GM21737 (cell line): Measurements from ENCODE around the gene C16orf95.

Source experiments
- ATAC-seq: cut with Tn5 transposase; IDR thresholded peaks from one replicate; pipeline ENCODE4 v1.9.1; 2021; ENCODE audit warnings: mild to moderate bottlenecking, moderate library complexity; ENCODE audit not compliant: unreplicated experiment

The C16orf95 gene

GRCh38 chr16:87333581-87334331, 16.6 kb upstream of the C16orf95 start:
- ATAC-seq = no peak

DNA sequence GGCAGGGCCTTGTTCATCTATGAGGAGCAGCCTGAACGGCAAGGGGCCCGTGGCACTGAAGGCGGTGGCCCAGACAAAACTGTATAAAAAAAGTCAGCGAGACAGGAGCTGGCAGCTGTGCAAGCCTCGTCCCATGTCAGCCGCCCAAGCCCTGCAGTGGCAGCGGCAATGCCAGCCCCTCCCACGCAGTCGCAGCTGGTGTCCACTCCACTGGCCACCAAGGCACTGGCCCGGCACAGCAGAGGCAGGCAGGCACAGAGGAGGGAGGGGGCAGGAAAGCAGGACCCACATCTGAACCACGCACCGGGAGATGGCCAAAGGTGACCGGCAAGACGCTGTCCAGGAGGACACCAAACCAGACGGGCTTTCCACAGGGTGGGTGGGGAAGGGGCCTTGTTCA, 15.9 kb upstream of the C16orf95 start:
- ATAC-seq = no peak

DNA sequence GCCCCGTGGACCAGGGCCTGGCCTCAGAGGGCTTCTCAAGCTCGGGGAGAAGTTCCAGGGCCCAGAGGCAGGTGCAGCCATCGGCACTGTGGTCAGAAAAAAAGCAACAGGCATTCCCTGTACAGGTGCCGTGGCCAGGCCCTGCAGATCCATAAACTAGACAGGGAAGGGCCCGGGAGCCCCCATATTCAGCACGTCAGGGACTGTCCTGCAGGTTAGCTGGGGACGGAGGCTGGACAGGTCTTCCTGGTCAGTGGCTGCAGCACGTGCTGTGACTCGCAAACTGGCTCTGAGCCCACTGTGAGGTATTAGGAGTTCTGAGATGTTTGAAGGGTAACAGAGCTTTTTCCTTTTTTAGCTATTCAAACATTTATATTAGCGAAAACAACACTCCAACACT, 15.0 kb upstream of the C16orf95 start:
- ATAC-seq = no peak

DNA sequence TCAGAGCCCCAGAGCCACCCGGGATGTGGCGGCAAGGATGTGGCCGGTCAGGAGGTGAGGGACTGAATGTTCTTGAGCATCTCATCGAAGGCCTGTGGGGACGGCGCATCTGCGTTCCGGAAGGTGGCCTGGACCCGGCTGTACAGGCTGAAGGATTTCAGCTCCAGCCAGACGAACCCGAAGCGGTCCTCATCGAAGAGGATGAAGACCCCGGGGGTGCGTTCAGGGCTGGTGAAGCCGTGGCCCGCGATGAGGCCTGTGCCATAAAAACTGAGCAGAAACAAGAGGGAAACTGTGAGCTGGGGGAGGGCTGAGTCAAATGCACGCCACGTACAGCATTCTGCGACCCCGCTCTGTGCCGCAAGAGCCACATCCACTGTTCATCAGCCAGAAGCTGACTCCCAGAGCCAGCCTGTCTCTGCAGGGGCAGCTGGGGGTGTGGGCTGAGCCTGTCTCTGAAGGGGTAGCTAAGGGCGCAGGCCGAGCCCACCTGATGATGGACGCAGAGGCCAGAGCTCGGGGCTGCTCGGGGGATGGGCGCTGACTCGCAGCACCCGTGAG, 14.1 kb upstream of the C16orf95 start:
- ATAC-seq = no peak

GRCh38 chr16:87330646-87331045, 13.5 kb upstream of the C16orf95 start:
- no peak for ATAC-seq

DNA sequence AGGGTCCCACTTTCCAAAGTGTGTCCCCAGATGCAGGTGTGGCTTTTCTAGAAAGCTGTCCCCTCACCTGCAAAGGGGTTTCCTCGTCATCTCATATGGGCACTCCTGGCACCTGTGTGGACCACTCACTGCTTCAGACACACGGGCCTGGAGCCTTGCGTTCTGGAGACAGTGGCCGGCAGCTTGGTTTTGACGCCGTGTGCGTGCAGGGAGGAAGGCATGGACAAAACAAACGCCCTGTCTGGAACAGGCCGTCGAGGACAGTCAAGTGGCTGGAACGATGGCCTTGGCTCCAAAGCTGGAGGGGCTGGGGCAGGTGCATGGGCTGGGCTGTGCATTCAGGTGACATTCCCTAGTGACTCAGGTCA, 13.0 kb upstream of the C16orf95 start:
- ATAC-seq = no peak

DNA sequence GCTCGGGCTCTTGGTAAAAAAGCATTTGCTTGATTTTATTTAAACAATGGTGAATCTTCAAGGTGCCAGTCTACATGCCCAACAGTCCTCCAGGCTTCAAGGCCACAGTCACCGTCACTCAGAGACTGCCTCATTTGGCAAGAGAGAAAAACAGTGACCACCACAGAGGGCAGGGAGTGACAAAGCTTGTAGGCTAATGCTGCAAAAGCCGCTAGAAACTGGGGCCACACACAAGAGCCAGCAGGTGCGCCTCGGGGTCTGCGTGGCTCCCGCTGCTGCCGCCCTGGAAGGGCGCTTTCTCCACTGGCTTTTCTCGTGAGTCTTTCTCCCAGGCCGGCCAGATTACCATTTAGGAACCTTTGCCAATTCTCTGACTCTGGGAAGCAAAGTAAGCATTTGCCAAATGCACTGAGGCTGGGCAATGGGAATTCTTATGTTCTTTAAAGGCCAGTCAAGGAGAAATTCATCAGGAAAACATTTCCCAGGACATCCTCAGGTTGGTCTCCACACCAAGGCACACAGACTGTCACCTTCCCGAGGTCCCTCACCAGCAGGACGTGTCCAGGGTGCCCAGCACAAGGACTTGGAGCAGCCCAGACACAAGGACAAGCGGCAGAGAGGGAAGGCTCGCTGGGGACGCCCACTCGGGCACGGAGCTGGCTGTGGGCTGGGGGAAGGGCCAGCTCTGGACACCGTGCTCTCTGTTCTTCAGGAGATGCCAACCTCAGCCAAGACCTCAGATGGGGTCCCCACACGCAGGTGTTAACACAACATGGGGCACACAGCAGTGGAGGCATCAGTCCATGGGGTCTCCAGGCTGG, 12.5 kb upstream of the C16orf95 start:
- ATAC-seq = no peak

DNA sequence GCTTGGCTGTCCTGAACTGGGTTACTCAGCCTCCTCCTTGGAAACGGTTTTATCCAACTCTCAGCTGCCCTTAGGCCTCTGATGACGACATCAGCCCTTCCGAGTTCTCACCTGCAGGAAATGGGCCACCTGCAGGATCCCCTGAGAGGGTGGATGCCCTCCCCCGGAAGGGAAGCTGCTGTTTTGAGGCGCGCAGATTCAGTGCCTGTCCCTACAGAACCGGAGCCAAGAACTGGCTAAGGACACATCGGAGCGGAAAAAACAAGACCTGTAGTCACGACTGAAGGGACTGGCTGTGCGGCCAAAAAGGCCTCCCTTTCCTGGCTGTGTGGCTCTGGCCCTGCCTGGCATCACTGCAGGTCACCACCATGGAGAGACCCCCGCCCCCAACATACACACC, 11.7 kb upstream of the C16orf95 start:
- no peak for ATAC-seq

- ATAC-seq = no peak
Measured at GRCh38 chr16:87327798-87328495, 10.8 kb upstream of the C16orf95 start.

DNA sequence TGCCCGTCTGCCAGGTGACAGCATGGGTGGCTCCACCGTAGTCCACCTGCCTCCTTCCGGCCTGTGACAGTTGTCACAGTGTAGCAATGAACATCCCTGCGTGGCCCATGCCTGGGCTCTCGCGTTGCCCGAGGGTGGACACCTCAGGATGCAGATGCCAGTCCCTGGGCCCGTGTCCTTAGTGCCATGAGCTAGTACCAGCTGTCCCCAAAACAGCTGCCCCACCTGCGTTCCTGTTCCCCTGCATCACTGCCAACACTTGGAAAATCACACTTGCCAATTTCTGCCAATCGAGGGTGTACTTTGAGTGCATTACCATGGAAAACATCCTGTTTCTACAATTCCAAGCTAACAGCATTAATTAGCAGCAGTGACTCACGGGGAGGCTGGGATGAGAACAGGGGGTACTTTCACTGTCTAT, 9.0 kb upstream of the C16orf95 start:
- ATAC-seq = no peak

GRCh38 chr16:87325423-87325858, 8.2 kb upstream of the C16orf95 start:
- no peak for ATAC-seq

- no peak for ATAC-seq
Measured at GRCh38 chr16:87324411-87325275, 7.5 kb upstream of the C16orf95 start.

- ATAC-seq = no peak
Measured at GRCh38 chr16:87323727-87324410, 6.7 kb upstream of the C16orf95 start.

DNA sequence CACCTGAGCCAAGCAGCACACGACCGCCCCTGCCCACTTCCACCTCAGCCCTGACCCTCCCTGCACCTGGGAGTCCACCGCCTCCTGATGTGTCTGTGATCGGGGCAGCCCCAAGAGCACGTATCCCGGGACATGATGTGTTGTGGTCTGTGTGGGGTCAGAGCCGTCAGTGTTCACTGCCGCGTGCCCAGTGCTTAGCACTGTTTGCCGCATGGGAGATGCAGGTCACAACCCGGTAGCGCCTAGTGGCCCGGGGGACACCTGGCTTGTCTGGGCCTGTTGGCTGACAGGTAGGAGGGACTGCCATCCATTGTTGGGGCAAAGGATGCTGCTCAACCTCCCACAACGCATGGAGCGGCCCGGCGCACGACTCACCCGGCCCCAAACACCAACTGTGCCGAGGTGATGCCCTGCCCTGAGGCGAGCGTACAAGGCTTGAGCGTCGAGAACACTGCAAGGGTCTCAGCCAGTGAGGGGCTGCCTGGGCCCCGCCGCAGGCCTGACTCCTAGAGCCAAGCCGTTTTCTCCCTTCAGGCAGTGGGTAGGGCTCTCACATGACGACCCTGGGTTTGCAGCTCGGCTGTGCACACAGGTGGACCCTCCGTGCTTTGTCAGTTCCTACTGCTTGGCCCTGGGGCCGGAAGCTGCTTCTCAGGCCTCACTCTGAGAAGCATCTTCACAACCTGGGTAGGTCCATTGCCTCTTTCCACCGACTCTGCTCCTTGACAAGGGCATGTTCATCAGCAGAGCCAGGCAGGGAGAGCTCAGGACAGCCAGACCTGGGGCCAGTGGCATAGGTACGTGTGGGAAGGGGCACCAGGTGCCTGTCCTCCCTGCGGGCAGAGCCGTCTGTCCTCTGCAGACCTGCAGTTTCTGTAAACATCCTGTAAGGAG, 5.9 kb upstream of the C16orf95 start:
- ATAC-seq = no peak

DNA sequence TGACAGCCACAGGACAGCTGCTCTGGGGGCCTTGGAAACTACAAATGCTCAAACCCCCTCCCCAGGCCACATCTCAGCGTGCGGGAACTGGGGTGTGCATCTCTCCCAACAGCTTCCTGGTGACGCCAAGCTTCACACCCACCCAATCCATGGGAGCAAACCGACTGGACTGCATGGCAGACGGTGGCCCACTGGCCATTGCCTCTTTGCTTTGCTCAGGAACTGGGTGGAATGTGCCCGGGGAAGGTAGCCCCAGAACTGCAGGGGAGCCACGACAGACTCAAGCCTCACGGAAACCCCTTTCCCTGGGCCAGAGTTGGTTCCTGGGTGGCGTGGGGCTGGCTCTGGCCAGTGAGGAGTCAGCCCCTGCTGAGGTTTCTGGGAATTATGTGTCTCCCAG, 5.2 kb upstream of the C16orf95 start:
- ATAC-seq = no peak

- no peak for ATAC-seq
Measured at GRCh38 chr16:87321336-87322107, 4.3 kb upstream of the C16orf95 start.

GRCh38 chr16:87320510-87321227, 3.5 kb upstream of the C16orf95 start:
- ATAC-seq = no peak
